Gastroesophageal sphincter (tissue), 3 donors: ENCODE measurements around the gene FAM107A.

Experiments used
- POLR2AphosphoS5 ChIP-seq: sonication (generic); formaldehyde crosslinking; IDR thresholded peaks from one replicate; pipeline ENCODE4 v1.6.1; 2017; ENCODE audit warnings: antibody characterized with exemption
- TF ChIP-seq, protein P1 (sequence below), 4 experiments: fragments of 200-600 bp in 2 of 4; fragments of 450-650 bp in 2 of 4; sonication (generic) in 1 of 4; IDR thresholded peaks; one replicate each; pipeline ENCODE4 v1.5.1; 2017 to 2019; ENCODE audit warnings: antibody characterized with exemption in 4 of 4, mild to moderate bottlenecking in 2 of 4, moderate library complexity in 2 of 4

DNA sequence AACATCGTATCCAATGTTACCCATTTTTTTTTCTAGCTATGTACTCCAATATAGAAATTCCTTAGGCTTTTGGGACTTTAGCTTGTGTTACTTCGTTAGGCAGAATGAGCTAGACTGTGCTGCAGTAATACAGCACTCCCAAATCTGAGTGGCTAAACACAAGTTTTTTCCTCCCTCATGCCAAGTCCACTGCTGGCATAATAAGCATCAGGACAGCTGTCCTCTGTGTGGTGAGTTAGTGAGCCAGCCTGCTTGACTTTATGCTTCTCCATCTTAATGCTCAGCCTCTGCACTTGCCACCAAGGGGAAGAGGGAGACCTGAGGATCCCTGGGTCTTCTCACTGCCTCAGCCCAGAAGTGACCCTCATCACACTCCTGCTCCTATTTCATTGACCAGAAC, 22.0 kb downstream of the FAM107A start:
- TF ChIP-seq, protein P1, sequence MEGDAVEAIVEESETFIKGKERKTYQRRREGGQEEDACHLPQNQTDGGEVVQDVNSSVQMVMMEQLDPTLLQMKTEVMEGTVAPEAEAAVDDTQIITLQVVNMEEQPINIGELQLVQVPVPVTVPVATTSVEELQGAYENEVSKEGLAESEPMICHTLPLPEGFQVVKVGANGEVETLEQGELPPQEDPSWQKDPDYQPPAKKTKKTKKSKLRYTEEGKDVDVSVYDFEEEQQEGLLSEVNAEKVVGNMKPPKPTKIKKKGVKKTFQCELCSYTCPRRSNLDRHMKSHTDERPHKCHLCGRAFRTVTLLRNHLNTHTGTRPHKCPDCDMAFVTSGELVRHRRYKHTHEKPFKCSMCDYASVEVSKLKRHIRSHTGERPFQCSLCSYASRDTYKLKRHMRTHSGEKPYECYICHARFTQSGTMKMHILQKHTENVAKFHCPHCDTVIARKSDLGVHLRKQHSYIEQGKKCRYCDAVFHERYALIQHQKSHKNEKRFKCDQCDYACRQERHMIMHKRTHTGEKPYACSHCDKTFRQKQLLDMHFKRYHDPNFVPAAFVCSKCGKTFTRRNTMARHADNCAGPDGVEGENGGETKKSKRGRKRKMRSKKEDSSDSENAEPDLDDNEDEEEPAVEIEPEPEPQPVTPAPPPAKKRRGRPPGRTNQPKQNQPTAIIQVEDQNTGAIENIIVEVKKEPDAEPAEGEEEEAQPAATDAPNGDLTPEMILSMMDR (IDR thresholded peaks at IDR 0.05), result no peak
- no peak for TF ChIP-seq POLR2AphosphoS5
